Measurements from ENCODE around the gene NOPCHAP1.
"Not testable (repeated sequence)": the region's sequence is repeated elsewhere in the genome, so short reads cannot be mapped to it uniquely, and the experiment has no call there.

NOPCHAP1 gene, protein sequence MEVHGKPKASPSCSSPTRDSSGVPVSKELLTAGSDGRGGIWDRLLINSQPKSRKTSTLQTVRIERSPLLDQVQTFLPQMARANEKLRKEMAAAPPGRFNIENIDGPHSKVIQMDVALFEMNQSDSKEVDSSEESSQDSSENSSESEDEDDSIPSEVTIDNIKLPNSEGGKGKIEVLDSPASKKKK

DNA sequence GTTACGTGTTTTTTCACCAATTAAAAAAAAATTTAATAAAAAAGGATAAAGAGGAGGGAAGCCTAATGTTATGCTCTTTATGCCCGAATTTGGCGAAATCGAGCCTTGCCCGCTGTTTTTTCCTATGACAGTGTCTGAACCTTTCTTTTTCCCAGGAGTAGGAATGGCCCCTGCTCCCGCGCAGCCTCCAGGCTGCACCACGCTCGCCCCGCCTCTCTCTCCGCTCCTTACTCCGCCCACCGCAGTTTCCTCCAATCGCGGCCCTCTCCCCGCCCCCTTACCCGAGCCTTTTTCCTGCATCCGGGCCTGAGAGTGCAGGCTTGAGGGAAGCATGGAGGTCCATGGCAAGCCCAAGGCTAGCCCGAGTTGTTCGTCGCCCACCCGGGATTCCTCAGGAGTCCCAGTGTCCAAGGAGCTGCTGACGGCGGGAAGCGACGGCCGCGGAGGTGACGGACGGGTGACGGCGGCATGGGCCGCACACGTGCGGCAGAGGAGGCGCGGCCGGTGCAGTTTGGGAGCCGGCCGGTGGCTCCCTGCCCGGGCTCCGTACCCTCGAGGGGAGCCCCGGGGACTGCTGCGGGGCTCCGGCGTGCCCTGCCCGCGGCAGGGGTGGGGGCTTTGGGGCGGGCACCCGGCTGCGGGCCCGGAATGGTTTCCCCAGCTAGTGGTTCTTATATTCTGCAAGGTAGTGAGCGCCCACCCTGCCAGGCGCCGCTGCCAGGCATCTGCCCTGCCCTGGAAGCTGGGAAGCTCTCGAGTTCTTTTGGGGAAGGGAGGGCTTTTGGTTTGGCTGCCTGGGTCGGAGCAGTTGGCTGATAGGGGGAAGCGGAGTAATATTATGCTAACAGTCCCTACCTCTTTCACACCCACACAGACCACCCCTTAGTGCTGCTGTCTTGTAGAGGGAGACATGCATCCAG lies at the start of gene NOPCHAP1:
NOPCHAP1 (plus strand) TSS at position 295 of the 920 bp plus-strand sequence; CDS start at position 332, 37 bp downstream.
- peak; percentile 85 to 87 for DNase-seq

DNA sequence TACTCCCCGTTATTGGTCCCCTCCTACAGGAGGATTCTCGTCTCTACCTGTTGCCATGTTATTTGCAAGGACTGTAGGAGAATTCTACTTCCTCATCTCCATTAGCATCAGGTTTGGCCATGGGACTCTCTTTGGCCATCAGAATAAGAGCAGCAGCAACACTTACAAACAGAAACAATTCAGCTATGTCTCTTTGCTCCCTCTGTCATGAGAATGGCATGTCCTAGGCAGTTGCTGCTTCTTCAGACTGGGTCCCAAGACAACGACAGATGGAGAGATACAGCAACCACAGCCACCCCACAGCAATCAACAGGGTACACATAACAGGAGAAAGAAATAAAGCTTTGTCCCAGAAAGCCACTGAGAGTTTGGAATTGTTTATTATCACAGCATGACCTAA lies 47.7 kb upstream of the NOPCHAP1 start:
- DNase-seq, result no peak

DNA sequence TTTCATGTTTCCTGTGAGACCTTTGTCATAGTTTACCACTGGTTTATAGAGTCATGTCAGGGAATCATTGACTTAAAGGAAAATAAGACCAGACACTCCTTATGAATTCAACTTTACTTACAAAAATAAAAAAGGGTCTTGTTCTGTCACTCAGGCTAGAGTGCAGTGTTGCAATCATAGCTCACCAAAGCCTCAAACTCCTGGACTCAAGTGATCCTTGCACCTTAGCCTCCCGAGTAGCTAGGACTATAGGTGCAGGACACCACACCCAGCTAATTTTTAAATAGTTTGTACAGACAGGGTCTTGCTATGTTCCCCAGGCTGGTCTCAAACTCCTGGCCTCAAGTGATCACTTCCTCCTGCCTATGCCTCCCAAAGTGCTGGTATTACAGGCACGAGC lies 47.0 kb upstream of the NOPCHAP1 start:
- DNase-seq, result no peak

DNA sequence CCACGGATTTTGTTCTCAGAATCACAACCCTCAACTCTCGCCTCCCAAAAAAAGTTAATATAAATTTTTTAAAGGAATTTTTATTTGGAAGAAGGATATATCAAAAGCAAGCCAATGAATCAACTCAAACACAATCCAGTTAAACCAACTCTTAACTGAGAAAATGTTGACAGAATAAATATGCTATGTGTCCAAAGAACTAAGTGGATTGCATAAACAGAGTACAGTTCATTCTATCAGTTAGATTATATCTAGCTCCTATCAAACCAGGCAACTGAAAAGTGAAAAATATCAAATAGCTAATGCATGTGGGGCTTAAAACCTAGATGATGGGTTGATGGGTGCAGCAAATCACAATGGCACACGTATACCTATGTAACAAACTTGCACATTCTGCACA lies 44.7 kb upstream of the NOPCHAP1 start:
- DNase-seq, result no peak

DNA sequence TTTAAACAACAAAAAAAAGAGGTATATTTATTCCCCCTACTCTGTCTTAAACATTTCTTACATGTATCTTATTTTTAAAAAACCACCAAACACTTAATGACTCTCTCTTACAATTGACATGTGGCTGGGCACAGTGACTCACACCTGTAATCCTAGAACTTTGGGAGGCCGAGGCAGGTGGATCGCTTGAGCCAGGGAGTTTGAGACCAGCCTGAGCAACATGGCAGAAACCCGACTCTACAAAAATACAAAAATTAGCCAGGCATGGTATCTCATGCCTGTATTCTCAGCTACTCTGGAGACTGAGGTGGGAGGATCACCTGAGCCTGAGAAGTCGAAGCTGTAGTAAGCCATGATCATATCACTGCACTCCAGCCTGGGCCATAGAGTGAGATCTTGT lies 44.0 kb upstream of the NOPCHAP1 start:
- DNase-seq, result no peak

DNA sequence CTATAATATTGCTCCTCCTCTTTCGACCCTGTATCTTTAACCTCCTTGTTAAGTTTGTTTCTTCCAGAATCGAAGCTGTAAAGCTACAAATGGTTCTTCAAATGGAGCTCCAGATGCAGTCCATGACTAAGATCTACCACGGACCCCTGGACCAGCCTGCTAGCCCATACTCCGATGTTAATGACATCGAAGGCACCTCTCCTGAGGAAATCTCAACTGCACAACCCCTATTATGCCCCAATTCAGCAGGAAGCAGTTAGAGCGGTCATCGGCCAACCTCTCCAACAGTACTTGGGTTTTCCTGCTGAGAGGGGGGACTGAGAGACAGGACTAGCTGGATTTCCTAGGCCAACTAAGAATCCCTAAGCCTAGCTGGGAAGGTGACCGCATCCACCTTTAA lies 42.7 kb upstream of the NOPCHAP1 start:
- not testable (repeated sequence) for DNase-seq

DNA sequence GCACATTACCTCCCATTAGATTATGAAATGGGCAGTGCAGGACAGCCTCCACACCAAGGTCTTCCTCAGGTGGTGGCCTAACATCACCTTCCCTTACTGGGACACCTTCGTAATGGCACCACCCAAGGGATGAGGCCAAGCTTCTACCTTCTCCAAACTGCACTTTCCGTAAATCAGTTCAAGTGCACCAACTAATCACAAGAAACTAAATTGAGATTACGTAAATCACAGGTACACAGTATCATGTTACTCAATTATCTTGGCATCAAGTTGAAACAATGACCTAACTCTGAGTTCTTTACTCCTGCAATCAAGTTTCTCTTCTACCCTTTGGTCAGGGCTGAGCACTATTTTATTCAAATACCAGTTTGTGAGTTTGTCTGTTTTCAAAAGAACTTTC lies 41.9 kb upstream of the NOPCHAP1 start:
- DNase-seq, result no peak

DNA sequence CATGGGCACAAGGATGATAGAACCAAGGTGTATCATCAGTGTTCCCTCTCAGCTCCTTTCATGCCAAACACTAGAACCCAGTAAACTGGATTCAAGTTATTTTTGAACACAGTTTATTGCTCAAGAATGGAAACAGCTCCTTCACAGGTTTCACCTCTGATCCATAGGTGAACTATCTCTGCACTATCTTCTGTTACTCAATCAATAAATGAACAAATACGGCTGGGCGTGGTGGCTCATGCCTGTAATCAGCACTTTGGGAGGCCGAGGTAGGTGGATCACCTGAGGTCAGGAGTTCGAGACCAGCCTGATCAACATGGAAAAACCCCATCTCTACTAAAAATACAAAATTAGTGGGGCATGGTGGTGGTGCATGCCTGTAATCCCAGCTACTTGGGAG lies 37.4 kb upstream of the NOPCHAP1 start:
- not testable (repeated sequence) for DNase-seq

DNA sequence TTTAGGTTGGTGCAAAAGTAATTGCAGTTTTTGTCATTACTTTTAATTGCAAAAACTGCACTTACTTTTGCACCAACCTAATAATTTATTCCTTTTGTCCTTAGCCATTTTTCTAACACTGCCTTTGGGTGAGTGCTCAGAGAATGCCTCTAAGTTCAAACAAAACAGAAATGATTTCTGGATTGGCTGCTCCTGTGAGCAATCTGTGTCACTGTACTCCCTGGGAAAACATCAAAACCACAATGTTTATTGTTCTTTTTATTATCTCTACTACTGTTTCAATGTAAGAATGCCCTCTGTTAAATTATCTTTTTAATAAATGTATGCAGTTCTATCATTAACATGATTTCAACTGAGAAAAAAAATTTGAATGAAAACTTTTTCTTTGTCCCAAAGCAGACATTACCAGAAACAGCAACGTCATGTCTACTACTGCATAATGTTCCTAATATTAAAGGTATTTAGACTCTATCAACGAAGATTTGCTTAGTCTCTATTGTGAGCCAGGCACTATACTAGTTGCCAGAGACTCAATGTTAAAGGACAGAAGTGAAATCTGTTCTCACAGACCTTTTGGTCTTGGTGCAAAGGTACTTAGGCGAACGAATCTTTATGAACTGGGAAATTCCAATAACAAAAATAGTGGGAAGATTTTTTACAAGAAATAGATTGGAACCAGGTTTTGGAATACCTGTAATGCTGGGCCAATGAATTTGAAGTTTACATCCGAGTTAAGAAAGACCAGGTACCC lies 34.2 kb upstream of the NOPCHAP1 start:
- DNase-seq, result no peak

DNA sequence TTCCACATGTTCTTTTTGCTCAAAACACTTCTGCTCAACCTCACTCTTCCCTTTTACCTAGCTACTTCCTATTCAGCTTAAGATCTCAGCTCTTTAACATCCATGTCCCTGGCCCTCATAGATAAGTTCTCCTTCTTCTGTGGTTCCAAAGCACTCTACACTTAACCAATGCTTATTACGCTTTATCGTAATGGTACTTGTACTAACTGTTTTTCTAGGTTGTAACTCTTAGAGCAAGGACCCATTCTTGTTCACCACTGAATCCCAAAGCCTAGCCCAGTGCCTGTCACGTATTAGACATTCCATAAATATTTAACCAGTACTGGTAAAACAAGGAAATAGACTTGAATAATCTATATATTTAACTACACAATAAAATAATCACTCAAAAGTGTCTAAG lies 33.3 kb upstream of the NOPCHAP1 start:
- no peak for DNase-seq

DNA sequence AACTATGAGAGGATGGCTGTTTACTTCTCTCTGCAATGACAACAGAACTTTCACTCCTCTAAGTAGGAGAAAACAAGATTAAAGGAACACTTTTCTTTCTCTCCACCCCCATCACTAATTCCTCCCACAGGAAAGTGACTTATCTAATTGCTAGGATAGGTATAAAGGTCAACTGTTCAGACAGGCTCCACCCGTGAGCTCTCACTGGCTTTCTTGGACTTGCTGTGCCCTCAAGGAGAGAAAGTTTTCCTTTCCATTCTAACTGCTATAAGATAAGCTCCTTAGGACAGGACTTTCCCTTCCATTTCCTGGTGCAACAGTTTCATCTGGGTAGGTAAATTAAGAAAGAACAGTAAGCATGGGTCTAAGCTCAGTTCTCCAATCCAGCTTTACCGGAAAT lies 32.8 kb upstream of the NOPCHAP1 start:
- no peak for DNase-seq

DNA sequence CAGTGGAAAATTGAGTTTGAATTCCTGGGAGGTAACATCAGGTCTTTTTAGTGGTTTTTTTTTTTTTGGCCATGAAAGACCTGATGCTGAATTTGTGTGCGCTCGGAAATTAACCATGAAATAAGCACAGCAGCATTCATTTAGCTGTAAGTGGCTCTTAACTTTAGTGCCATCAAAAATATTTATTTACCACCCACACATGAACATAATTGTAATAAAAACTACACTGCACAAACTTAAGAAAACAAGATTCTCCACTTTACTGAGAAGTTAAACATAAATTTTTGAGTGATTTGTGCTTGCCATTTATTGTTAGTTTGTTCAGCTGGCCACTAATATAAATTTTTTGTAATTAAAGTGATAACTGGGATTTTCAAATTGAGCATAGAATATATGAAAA lies 30.4 kb upstream of the NOPCHAP1 start:
- DNase-seq, result no peak

DNA sequence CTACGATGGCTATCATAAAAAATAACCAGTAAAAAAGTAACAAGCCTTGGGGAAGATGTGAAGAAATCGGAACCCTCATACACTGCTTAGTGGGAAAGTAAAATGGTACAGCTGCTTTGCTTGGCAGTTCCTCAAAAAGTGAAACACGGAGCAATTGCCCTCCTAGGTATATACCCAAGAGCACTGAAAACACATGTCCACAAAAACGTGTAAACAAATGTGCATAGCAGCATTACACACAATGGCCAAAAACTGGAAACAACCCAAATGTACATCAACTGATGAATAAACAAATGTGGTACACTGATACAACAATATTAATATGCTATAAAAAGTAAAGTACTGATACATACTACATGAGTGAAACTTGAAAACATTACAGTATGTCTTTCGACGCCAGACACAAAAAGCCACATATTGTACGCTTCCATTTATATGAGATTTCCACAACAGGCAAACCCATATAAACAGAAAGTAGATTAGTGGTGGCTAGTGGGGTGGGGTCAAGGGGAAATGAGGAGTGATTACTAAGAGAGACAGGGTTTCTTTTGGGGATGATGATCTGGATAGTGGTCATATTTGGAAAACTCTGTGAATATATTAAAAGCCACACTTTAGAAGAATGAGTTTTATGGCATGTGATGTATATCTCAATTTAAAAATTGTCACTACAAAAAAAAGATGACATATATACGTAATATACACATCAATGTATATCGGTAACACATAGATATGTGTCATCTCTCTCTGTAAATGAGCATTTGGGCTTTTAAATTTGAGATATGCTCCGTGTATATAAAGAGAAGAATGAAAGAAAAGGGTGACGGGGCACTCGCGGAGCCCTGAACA lies 29.0 kb upstream of the NOPCHAP1 start:
- no peak for DNase-seq

DNA sequence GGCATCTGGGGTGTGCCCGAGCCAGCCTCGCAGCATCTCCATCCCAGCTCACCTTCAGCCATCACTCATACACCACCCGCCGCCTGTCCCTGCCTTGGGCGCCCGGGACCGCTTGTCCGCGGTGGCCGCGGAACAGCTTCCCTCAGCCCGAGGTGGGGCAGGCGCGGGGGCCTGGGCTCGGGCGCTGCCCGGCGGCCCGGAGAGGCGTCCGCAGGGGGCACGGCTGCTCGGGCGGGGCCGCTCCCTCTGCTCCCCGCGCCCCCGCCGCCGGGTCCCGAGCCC lies 28.5 kb upstream of the NOPCHAP1 start:
- DNase-seq, result peak in 1 of 2 experiments; percentile 24

DNA sequence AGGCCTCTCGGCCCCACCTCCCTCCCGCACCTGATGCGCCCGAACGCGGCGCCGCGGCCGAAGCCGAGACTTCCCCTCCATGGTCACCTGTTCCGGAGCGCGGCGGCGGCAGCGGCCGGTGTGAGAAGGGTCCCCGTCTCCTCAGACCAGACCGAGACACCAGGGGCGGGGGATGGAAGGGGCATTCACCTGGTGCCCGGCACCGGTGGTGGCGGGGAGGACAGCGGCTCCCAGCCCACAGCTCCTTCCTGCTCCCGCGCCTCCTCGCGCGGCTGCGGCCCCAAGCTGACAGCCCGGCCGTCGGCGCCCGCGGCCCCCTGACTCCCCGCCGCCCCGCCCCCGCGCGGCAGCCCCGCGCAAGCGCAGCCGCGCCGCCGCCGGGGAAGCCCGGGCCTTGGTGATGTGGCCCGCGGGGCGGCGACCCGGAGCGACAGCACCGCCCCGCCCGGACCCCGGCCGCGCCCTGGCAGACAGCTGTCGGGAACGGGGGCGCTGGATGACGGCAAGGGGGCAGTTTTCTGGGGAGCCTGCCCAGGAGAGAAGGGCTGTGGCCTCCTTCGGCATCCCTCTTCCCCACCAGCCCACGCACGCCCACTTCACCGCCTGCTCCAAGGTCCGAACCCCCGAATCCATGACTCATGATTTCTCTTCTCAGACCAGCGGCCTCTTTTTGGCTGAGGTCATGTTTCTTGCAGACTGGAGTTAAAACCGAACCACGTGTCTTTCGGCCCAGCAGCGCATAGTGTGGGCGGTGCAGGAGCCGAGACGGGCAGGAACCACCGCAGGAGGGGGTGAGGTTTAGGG lies 27.9 kb upstream of the NOPCHAP1 start, which contains the start of gene SLC41A2:
SLC41A2 (minus strand) TSS at position 290 of the 804 bp plus-strand sequence. CDS start 29,763 bp downstream, outside the sequence.
- DNase-seq, result peak; percentile 24 to 77

DNA sequence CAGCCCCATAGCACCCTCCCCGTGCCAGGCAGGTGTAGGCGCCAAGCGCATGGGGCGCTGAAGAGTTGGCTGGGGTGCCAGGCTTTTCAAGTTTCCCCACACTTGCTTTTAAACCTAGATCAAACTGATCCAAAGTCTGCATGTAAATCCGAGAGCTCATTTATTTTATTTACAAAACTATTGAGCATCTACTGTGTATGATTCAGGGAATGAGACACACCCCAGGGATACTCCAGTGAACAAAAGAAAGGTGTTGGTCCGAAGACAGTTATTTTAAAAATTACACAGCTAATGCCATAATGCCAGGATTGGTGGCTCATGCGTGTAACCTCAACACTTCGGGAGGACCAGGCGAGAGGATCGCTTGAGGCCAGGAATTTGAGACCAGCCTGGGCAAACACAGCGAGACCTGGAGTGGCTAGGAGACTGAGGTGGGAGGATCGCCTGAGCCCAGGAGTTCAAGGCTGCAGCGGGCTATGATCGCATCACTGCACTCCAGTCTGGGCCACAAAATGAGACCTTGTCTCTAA lies 27.2 kb upstream of the NOPCHAP1 start:
- no peak for DNase-seq

DNA sequence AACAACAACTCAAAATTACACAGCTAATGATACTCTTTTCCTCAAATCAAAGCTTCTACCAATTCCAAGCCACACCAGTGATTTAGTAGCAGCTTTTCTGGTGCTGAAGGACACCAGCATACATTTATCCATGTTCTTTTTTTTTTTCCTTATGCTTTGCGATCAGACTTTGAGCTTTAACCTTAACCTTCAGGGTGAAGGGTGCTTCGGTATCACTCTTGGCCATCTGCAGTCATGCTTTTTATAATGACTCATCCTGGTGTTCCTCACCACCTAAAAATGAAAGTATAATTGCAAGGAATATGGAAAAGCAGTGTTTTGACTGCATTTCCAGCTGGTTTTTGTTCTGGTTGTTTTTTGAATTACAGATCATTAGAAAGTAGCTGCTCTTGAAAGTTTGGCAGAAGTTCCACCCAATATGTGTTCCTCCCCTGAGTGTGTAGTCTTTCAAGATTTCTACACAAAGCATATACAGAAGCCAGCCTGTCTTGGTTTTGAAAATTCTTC lies 26.7 kb upstream of the NOPCHAP1 start:
- no peak for DNase-seq

DNA sequence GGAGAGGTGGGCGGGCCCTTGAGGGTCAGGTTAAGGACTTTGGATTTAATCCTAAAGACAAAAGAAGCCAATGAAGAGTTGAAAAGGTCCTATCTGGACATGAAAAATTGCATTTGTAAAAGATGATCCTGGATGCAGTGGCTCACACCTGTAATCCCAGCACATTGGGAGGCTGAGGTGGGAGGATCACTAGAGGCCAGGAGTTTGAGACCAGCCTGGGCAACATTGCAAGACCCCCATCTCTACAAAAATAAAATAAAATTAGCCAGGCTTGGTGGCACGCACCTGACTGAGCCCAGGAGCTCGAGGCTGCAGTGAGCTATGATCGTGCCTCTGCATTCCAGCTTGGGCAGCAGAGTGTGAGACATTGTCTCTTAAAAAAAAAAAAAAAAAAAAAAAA lies 25.7 kb upstream of the NOPCHAP1 start:
- no peak for DNase-seq

DNA sequence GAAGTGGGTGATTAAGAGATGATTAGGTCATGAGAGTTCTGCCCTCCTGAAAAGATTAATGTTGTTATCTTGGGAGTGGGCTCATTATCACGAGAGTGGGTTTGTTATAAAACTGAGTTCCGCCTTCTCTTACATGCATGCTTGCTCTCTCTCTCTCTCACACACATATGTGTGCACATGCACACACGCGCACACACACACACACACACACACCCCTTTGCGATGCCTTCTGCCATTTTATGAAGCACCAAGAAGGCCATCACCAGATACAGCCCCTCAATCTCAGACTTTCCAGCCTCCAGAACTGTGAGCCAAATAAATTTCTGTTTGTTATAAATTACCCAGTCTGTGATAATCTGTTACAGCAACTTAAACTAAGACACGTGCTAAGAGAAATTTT lies 22.4 kb upstream of the NOPCHAP1 start:
- DNase-seq, result no peak

DNA sequence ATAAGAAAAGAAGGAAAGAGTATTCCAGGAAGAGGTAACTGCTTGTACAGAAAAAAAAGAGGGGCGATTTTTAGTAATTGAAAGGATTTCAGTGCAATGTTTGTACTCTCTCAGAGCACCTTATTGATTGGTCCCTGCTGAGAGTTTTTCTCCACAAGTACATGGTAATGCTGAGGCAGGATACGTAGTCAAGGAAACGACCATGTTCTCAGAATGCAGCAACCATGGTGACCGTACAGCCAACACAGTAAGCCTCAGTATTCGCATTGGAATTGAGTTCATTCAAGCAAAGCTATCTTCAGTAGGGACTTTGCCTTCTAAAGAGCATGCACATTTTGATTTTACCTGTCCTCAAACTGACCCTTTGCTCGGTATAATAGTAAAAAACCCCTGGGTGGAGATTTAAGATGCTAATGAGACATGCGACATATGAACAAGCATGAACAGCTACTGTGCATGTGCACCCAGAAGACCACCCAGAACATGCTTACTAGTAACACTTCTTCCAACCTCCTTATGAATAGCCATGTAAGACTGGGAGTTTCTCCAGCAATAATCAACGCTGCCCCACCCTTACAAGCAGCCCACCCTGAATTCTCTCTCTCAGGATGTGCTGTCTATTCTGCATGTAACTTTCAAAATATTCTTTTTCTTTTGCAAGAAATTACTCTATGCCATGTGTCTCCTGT lies 21.8 kb upstream of the NOPCHAP1 start:
- no peak for DNase-seq

DNA sequence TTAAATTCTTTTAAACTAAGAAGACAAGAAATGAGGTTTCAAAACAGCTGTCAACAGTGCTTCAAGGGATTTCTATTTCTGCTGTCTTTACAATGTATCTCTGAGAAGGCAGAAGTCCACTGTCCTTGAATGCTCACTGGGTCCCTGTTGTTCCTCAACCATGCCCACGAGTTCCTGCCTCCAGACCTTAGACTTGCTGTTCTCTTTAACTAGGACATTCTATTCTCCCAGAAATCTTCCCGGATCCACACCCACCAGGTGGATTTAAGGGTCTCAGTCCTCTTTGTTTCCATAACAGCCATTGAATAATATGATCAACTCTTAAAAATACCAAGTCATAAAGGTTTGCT lies 21.3 kb upstream of the NOPCHAP1 start:
- no peak for DNase-seq
